Cardiac muscle cell (in vitro differentiated cells and primary cell): ENCODE results near the gene TGFBRAP1. TPM values are rescaled to one million over a fixed set of nuclear protein-coding genes. Genes with fewer than 3 reads are reported as not detected.

ENCODE experiments used
- DNase-seq, 2 donors: peaks; one replicate each; pipeline versions ENCODE4 v3.0.0 to v3.0.0-alpha.2; 2010 to 2017; ENCODE audit warnings: low read depth in 1 of 2, low spot score in 1 of 2
- H3K27ac ChIP-seq: fragments of 200-600 bp; sonication (generic); 2 replicates; pipeline ENCODE4 v1.5.1; 2016
- H3K27me3 ChIP-seq: fragments of 200-600 bp; sonication (generic); 2 replicates; pipeline ENCODE4 v1.6.0; 2016; ENCODE audit warnings: control low read depth
- H3K36me3 ChIP-seq: fragments of 200-600 bp; sonication (generic); 2 replicates; pipeline ENCODE4 v1.5.1; 2016; ENCODE audit warnings: control low read depth
- H3K4me1 ChIP-seq: fragments of 200-600 bp; sonication (generic); 2 replicates; pipeline ENCODE4 v1.8.1; 2017; ENCODE audit warnings: low read depth, mild to moderate bottlenecking, mixed run types
- H3K4me3 ChIP-seq: fragments of 200-600 bp; sonication (generic); 2 replicates; pipeline ENCODE4 v1.5.1; 2016; ENCODE audit warnings: mild to moderate bottlenecking
- H3K9me3 ChIP-seq: fragments of 200-600 bp; sonication (generic); 2 replicates; pipeline ENCODE4 v1.5.1; 2017; ENCODE audit warnings: low read depth, mild to moderate bottlenecking, control low read depth
- polyA plus RNA-seq: library from polyadenylated mRNA; unstranded; fragments of >200 nt; fragmentation: Nextera tagmentation; extraction: Ambion mirVana; gene quantifications from 2 replicates; pipeline ENCODE4 v1.2.1, GENCODE V29; 2016
- total RNA-seq: library from RNA; depleted of rRNA; stranded (reverse); fragments of >200 nt; gene quantifications from 2 replicates; pipeline ENCODE4 v1.2.3, GENCODE V29; 2016
- TF ChIP-seq, protein P1 (sequence below): IDR thresholded peaks from 2 replicates; pipeline ENCODE4 v1.5.1; 2012; ENCODE audit warnings: low read depth, mild to moderate bottlenecking, low read length

TGFBRAP1 gene
- total and polyA plus RNA-seq, 2 experiments from 2014 or later: 11.5 to 18.9 TPM

DNA sequence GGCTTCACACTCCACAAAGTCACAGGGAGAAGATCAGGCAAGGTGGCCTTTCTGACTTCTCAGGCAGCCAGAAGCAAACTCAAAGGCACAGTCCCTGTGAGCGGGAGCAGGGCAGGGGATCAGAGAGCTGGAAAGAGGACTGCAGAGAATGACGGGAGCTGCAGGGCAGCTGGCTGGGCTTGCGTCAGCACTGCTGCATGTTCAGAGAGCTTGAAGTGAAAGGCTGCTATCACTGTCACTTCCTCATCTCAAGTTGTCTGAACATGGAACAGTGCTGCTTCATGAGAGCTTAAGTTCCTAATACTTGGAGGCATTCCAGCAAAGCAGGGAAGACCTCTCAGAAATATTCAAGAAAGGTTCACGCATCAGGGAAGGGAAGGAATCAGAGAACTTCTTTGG, 20.4 kb downstream of the TGFBRAP1 start:
- H3K27ac ChIP-seq: peak overlapping the region; percentile 49

DNA sequence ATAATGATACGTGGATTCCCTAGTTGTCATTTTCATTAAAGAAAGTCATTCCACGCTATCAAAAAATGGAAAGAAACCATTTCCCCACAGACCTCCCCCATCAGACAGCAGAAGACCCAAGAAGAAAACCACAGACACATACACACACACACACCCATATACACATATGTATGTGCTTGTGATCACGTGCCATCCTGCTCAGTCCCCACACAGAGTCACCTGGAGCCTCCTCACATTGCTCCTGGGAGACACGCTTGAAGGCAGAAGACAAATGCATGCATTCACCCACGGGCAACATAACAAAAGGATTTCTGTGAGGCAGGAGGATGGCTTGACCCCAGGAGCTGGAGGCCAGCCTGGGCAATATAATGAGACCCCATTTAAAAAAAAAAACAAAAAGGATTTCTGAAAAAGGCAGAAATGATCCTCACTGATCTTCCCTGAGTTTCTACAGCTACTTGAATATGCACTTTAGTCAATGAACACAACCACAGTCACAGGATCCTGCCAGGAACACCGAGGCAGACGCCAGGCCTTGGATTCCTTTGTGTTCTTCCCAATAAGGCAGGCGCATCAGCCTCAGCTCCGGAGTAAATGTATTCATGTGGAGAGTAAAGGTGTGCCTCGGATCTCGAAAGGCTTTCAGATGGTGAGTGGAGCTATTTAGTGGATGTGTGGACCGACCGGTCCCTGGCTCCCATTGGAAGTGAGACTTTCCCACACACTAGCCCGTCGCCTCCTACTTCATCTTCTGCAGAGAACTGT, 21.0 kb downstream of the TGFBRAP1 start:
- DNase-seq: no peak
- TF ChIP-seq, protein P1, sequence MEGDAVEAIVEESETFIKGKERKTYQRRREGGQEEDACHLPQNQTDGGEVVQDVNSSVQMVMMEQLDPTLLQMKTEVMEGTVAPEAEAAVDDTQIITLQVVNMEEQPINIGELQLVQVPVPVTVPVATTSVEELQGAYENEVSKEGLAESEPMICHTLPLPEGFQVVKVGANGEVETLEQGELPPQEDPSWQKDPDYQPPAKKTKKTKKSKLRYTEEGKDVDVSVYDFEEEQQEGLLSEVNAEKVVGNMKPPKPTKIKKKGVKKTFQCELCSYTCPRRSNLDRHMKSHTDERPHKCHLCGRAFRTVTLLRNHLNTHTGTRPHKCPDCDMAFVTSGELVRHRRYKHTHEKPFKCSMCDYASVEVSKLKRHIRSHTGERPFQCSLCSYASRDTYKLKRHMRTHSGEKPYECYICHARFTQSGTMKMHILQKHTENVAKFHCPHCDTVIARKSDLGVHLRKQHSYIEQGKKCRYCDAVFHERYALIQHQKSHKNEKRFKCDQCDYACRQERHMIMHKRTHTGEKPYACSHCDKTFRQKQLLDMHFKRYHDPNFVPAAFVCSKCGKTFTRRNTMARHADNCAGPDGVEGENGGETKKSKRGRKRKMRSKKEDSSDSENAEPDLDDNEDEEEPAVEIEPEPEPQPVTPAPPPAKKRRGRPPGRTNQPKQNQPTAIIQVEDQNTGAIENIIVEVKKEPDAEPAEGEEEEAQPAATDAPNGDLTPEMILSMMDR: no peak
- Histone ChIP-seq H3K27ac (peak overlapping the region; percentile 49), H3K27me3 (no peaks in the 10 kb centered on the region), H3K4me1 (peaks cover 7% of the 10 kb centered on the region), H3K4me3 (no peak overlapping the region), H3K36me3 (no peaks in the 10 kb centered on the region), H3K9me3 (no peaks in the 10 kb centered on the region)

More for the DNA sequence above, 20.4 kb downstream of the TGFBRAP1 start:
- Histone ChIP-seq H3K27me3 (no peaks in the 10 kb centered on the region), H3K4me3 (no peak overlapping the region), H3K36me3 (no peaks in the 10 kb centered on the region), H3K9me3 (no peaks in the 10 kb centered on the region), H3K4me1 (peaks cover 7% of the 10 kb centered on the region)
- TF ChIP-seq, protein P1: no peak
- peak in 1 of 2 donors; percentile 60 for DNase-seq

DNA sequence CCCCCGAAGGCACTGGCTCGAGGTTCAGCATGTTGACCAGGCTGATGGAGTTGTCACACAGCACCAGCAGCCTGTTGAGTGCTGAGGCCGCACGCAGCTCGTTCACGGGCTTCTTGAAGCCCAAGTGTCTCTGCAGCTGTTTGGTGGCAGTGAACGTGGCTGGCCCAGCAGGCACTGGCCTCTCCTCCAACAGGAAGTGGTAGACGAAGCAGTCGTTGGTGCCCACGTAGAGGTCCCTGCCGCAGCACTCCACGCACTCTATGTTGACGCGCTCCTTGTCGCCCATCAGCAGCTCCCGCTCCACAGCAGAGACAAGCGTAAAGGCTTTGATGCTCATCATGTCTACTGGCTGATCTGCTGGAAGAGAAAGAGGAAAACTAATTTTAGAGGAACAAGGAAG, 21.6 kb downstream of the TGFBRAP1 start:
- TF ChIP-seq, protein P1: no peak
- Histone ChIP-seq H3K9me3 (no peaks in the 10 kb centered on the region), H3K27me3 (no peaks in the 10 kb centered on the region), H3K27ac (no peak overlapping the region), H3K36me3 (no peaks in the 10 kb centered on the region), H3K4me1 (peaks cover 7% of the 10 kb centered on the region), H3K4me3 (no peak overlapping the region)
- no peak for DNase-seq

DNA sequence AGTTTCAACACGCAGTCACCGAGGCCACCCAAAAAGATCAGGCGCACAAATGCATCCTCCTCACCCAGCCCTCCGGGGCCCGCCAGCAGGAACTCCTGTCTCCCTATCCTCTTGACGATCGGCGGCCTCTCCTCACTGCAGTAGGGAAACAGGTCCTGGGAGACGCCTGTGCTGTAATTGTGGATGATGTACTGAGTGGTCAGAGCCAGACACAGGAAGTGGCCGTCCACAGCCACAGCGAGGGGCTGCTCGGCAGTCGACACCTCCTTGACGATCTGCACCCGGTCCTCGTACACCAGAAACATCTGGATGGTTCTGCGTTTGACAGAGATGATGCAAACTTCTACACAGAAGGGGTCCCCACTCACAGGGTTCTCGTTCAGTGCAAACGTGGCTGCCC, 22.0 kb downstream of the TGFBRAP1 start:
- Histone ChIP-seq H3K4me3 (no peak overlapping the region), H3K36me3 (no peaks in the 10 kb centered on the region), H3K4me1 (peaks cover 7% of the 10 kb centered on the region), H3K27me3 (no peaks in the 10 kb centered on the region), H3K9me3 (no peaks in the 10 kb centered on the region), H3K27ac (no peak overlapping the region)
- TF ChIP-seq, protein P1: no peak
- DNase-seq: peak in 1 of 2 donors; percentile 57

DNA sequence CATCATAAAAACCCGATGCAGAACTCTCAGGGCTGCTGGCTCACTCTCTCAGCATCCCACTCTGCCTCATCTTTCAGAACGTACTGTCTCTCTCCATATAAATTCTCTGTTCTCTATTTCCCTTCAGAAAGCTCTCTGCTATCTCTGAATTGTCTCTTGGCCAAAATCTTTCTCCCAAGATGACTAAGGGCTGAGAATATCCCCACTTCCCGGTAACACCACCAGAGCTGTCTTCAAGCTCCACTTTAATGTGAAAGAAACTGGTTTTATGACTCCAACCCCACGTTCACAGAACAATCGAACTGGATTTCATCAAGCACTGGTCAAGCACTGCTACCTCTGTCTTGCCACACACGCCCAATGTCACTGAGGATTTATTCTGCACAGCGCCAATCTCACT, 22.4 kb downstream of the TGFBRAP1 start:
- Histone ChIP-seq H3K27ac (no peak overlapping the region), H3K27me3 (no peaks in the 10 kb centered on the region), H3K4me3 (no peak overlapping the region), H3K36me3 (no peaks in the 10 kb centered on the region), H3K9me3 (no peaks in the 10 kb centered on the region), H3K4me1 (peaks cover 7% of the 10 kb centered on the region)
- DNase-seq: peak in 1 of 2 donors; percentile 58
- TF ChIP-seq, protein P1: no peak
